HG03097 (cell line): Measurements from ENCODE around the gene HOXB6.

Source experiments
- ATAC-seq: cut with Tn5 transposase; IDR thresholded peaks from one replicate; pipeline ENCODE4 v1.9.1; 2021; ENCODE audit not compliant: unreplicated experiment, low FRiP score

Gene HOXB6

DNA sequence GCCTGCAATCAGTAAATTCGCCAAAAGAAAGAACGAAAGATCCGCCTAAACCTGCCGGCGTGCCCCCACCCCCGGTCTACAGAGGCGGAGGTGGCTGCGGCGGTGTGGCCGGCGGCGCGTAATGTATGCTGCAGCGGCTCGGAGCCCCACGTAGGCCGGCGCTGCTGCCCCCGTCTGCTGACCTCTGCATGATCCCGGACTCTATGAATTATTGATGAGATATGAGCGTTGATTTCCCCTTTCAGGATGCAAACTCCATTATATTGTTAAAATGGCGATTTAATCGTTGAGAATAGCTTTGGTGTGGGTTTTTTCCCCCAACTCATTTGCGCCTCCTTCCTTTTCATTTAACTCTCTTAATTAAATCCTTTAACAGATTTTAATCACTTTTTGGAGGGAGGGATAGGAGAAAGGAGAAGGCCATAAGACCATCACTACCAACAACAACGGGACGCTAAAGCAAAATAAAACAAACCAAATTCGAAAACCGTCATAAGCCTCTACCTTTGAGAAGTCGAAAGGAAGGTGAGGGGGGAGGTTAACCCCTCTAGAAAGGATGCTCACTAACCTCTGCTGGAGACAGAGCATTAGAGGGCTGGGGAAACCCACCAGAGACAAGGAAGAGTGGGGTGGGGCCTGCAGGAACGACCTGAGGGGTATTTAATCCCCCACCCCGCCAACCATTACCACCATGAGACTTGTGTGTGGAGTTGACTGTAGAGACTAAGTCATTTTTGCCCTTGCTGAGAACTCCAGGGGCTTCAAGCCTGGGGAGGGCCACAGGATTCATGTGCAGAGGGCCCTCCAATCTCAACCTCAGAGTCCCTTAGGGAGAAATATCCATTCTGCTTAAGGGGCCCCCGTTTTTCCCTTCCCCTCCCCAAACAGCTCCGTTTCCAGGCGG is 18.2 kb downstream of the HOXB6 start:
- no peak for ATAC-seq

DNA sequence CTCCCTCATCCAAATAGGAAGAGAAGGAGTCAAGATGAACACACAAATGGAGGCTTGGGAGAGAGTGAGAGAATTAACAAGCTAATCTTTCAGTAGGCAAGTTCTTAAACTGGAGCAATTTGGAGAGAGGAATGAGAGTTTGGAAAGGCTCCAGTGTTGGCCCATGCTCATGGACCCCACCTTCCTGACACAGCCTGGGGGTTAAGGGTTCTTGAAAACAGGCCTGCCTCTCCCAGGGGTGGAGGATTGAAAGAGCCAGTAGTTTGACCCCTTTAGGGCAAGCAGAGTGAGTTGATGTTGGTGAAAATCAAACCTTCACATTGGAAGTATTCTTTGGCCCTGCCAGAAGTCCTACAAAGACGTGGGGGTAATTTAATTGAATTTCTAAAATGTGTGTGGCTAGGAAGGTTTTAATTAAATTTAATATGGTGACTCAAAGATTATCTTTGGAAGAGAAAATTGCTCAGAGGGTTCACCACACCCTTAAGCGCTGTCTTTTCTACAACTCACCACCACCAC is 20.5 kb downstream of the HOXB6 start:
- no peak for ATAC-seq

DNA sequence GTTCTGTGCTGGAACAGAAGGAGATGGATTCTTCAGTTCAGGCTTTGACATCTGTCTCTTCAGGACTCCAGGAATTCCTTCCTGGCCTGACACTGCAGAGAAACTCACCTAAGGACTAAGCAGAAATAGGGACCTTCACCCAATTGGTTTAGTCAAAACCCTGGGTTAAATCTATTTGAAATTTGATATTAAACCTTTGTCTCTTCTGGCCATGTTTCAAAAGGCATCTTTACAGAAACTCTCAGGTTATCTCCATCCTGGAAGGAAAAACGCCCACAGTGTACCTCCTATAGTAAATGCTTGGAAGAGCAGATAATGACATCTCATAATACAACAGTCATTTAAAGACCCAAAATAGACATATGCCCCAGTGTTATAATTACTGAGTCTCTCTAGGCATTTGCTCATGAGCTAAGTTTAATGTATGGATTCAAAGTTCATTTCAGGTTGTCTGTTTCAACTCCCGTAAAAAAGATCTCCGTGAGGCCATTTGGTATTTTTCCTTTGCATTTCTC is 21.0 kb downstream of the HOXB6 start:
- ATAC-seq, result no peak

DNA sequence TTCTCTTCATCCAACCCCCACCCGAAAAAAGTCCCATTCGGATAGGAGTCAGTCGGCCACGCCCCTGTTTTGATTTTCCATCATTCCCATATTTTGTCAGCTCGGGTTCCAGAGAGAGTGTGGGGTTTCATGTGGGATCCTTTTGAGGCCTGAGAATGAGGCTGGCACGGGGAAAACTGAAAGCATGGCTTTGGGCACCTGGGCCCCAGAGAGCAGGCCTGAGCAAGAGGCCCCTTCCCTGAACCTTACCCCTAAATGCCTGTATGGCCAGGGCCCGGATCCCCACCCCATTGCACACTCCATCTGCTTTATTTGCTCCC is 22.1 kb downstream of the HOXB6 start:
- ATAC-seq, result no peak

DNA sequence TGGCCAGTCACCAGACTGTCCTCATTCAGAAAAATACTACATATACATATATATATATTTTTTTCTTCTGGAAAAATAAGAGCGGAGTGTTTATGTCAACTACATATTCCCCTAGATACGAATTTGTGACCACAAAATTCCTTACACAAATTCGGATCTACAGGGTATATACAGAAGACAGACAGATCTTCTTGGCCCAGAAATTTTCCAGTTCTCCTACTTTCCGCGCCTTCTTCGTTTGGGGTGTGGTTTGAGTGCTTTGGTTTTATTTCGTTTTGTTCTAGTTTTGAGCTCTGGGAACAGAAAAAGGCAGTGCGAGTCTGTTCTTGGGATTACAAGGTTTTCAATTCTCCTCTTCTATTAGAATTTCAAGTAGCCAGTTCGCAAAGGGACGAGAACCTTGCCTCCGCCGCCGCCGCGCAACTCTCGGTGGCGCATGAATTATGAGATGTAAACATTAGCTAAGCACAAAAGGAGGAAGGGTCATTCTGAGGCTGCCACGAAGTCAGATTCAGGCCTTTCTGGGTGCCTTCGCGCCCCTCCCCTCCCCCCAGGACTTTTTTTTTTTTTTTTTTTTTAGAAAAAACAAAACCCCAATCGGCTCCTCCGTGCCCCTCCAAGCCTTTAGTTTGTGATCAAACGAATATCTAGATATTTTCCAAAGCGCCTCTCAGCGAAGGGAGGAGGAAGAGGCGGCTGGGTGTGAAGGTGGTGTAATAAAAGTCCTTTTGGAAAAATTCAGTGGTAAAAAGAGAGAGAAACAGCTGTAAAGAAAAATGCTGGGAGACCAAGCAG is 24.8 kb downstream of the HOXB6 start:
- no peak for ATAC-seq

DNA sequence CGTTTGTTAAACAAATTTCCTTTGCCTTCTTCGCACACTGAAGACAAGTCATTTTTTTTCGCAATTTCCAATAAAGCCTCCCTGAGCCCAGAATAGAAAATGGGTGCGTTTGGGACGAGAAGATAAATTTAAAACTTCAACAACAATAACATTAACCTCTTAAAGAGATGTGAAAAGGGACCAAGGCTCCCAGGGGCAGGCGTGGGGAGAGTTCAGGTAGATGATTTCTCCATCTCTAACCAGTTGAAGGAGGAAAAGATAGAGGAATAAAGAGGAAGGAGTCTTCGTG is 25.4 kb downstream of the HOXB6 start:
- no peak for ATAC-seq

DNA sequence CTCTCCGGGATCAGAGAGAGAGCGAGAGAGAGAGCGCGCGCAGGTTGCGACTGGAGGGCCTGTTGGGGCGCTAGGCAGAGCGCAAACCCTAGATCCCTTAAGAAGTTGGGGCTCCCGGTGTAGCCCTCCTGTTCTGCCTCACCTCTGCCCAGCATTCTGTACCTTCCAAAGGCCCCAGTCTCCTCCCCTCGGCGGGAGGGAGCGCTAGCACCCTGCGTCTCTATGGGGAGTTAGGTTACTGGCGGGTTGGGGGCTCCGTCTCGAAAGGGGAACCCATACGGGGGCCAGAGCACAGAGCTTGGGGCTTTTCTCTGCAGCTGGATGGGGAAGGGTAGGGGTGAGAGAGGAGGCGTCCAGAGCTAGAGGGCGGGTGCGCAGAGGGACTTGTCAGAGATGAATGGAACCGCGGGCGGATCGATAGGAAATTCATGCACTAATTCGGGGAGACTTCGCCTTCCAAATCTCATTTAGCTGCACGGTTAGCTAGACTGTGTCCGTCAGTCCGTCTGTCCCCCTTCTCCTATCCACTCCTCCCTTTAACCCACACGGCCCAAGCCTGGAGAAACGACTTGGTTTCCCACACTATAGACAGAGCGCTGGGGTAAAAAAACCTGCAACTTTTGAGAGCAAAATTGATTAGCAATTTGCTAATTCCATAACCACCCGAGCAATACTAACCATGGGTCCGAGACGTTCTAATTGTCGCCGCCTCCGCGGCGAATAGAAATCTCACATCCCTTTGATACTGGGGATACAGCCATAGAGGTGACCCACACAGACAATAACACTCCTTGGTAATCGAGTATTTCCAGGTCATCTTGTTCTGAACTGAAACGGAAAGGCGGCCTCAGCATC is 25.9 kb downstream of the HOXB6 start:
- ATAC-seq, result no peak

DNA sequence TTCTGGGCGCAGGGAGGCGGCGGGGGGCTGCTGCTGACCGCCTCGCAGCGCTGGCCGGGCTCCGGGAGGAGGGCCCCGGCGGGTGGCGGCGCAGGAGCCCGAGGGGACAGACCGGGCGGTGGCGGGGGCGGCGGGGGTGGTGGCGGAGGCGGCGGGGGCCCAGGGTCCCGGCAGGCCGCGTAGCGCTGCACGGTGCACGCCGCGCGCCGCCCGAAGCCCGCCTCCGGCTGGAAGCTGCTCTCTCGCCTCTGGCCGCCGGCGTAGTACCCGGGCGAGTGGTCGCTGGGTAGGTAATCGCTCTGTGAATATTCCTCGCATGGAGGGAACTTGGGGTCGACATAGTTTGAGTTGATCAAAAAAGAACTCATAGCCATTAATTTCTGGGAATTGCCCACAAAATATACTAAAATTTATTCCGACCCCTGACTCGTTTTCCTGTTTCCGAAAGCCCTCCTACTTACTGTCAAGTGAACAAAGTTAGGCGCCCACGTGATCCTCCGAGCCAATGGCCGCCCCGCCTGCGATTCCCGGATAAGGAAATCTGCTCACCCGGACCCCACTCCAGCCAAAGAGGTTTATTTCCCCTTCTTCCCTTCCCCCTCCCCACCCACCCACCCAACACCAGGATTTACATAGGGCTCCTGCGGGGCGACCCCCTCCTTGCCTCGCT is 26.7 kb downstream of the HOXB6 start, which contains the start of gene HOXB4:
TSS of gene HOXB4 (minus strand) at position 405 of the 670 bp plus-strand sequence. CDS start at position 374, 31 bp downstream.
- no peak for ATAC-seq

DNA sequence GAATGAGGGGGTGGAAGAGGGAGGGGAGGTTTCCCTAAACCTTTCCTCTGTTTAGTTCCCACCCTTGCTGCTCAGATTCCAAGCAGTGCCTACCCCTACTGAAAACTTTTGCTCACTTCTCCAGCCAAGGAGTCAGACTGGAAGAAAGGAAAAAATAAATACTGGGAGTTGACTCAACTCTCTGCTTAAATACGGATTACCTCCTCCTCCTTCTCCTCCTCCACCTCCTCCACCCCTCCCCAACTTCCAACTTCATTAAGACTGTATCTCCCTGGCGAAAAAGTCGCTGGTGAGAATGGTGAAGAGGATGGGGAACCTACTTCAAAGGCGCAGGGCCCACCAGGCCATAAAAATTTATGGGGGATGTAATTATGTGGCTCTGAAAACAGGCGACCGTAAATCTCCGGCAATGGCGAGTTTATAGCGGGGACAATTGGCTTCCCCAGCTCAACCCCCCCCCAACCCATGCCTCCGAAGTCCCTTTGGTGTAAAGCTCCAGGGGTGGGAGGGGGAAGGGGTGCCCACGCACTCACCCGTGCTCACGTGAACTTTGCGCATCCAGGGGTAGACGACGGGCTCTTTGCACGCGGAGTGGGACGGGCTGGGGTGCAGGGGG is 27.3 kb downstream of the HOXB6 start:
- no peak for ATAC-seq

DNA sequence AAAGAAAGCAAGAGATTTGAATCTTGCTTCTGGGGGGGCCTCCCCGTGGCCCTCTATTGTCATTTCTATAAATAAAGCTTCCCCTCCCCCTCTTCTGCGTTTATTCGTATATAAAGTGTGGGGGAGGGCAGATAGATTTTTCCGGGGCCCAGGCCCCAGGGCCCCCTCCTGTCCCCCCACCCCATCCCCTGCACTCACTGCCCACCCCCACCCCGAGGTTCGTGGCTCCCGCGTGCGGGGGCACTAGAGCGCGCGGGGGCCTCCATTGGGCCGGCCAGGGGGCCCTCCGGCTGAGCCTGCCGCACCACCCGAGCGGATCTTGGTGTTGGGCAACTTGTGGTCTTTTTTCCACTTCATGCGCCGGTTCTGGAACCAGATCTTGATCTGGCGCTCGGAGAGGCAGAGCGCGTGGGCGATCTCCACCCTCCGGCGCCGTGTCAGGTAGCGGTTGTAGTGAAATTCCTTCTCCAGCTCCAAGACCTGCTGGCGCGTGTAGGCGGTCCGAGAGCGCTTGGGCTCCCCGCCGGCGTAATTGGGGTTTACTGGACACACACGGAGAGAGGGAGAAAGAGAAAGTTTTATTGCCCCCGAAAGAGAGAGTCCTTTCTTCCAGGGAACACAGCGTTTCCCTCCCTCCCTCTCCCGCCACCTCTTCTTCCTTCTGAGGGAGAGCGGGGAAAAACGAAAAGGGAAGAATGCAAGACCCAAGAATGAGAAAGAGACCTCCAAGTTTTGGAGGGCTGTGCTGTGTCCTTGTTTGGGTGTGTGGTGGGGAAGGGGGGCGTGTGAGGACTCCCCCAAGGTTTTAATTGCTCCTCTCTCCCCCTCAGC is 28.1 kb downstream of the HOXB6 start:
- no peak for ATAC-seq

DNA sequence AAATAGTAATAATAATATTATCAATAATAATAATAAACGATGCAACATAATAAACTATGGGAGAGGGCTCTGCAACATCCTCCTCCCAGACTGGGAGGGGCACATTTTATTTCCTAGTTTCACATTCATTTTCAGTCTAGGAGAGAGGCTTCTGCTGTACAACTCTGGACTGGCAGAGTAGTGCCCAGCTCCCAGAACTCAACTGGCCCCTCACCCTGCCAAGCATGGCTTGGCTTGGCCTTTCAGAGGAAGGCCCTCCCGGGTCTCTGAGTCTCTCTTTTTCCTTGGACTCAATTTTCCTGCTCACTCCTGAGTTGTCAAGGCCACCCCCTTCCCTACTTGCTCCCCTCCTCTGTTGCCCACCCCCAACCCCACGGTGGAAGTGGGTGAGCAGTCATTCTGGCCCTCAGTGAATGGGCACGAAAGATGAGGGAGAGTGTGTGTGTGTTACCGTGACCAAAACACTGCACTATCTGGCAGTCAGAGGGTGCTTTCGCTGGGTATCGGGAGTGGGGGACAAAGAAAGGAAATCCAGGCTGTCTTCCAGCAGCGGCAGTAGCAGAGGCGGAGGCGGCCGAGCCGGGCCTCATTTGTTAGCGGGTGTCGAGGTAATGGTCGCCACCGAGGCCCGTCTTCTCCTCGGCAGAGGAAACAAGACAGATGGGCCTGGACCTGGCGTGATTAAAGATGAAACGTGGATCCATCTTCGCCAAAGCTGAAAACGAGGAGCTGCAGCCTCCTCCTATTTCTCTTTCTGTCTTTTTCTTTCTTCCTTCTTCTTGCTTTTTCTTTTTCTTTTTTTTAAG is 28.9 kb downstream of the HOXB6 start:
- no peak for ATAC-seq

DNA sequence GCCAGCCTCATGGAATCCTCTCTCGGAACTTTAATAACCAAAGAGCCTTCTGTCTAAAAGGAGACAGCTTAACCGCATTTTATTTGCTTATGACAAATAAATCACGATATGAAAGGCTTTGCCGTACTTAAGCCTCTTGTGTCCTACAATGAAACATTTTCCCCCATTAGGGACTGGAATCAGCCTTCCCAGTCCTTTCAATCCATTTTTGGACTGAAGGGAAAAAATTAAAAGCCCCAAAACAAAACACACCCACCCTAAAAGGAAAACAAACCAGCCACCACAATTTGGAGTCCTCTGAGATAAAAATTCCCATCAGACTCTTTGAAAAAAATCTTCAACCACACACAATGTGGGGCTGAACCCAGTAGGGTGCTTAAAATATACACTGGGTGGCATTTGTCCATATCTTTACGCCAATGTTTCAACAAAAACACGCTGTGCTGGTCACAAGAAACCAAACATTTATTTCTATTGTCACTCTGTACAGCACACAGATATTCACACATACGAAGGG is 29.7 kb downstream of the HOXB6 start:
- no peak for ATAC-seq

DNA sequence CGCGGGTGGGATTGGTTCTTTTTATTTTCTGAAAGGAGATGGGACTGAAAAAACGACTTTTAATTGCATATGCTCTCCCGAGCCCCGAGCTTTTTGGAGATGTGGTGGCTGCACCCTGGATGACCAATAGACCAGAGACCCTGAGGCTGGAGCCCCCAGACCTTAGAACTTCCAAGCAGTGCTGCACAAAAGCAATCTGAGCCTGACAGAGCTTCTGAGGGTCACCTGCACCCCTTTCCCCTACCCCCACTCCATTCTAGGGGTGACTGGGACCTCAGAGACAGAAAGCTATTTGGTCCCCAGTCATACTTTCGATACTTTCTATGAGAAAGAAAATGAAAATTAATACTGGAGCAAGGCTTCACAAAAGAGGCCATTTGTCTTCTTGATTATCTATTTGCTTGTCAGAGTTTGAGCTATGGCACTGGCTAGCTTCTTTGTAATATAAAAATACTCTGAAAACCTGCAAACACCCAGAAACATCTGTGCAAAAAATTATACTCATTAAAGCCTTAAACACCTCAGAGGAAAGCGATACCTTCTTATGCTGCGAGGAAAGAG is 30.2 kb downstream of the HOXB6 start:
- ATAC-seq, result no peak

DNA sequence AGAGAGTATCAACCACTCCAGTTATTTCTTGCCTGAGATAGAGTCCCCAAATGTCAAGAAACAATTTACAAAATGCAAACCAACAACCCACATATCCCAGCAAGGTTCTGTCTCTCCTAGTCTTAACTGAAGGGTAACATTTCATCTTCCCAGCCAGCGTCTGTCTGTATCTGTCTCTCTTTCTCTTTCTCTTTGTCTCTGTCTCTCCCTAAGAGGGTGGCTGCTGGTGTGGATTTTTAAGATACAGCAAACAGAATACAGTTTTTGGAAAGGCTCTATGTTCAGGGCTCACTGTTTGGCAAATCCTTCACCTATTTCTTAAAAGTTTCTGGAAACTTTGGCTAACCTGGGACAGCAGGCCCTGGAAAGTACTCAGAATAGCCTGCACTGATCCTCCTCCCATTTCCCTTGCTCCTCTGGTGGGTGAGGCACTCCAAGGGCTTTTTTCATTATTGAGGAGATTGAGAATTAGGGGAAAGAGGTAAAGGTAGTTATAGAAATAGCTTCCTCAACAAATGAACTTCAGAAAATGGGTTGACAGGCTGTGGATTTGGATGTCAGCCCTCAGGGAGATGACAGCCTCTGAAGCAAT is 32.9 kb downstream of the HOXB6 start:
- ATAC-seq, result no peak

DNA sequence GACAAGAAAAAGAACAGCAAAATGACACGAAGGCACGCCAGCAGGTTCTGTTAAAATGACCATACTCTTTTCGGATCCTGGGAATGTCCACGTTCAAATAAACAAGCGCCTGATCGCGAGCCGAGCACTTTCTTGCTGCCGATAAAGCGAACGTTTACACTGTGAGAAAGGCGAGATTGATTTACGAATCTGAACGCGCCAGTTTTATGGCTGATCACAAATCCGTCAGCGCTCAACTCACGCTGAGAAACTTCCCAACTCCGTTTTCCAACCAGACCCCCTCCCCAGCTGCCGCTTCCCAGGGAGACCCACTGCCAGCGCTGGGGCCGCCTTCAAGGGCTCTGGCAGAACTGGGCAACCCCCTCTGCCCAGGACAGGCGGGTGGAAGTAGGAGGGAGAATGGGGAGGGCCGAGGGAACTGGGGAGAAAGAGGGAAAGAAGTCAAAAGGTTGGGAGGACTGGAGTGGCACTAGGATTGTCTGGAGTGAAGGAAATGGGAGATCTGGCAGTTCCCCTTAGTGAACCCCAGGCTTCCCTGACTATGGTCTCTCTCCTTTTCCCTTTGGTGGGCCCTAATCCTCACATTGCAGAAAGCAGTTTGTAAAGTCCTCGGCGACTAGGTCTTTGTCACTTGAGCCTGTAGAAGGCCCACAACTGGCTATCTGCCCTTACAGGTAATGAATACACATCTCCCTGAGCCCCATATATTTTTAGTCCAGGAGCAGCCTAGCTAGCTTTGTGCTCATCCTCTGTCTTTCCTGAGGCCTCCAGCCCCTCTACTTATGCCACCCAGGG is 33.6 kb downstream of the HOXB6 start:
- ATAC-seq, result no peak

DNA sequence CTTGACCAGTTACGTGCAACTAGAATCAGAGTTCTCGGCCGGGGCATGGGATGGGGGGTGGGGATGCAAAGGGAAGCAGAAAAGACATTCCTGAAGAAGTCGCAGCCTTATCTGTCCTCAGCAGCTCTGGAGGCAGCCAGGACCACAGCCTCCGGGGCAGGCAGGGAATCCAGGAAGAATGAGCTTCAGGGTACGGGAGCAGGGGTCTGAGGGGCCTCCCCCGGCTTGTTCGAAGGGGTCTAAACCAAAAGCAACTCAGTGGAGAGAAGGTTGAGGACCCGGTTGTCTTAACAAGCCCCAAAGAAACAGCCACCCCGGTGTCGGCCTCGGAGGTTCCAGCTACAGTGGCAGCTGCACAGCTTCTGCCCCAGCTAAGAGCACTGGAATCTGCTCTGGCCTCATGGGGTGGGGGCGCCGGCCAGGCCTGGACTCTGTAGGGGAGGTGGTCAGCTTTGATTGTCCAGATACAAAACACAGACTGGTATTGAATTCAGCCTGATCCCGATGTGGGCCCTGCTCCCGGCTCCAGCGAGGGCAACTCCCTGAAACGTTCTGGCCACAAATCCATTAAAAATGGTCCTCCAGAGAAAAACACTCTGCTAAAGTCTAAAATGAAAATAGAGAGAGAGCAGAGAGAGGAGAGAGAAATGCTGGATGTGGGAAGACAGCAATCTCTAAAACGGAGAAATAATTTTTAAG is 34.3 kb downstream of the HOXB6 start:
- ATAC-seq, result no peak
